SH-SY5Y (cell line): ENCODE results near the gene PAK6.

ENCODE experiments used
- GATA2 ChIP-seq: IDR thresholded peaks from 2 replicates; pipeline ENCODE4 v1.6.1; 2011; ENCODE audit warnings: mild to moderate bottlenecking, low read depth, low read length
- GATA3 ChIP-seq: IDR thresholded peaks from 2 replicates; pipeline ENCODE4 v1.6.1; 2011; ENCODE audit warnings: low read depth, mild to moderate bottlenecking, low read length, moderate library complexity

- no peak for TF ChIP-seq GATA2
- no peak for TF ChIP-seq GATA3
Observed at GRCh38 chr15:40248006-40248783, 9.3 kb downstream of the PAK6 start.
